HEK293 (cell line): ENCODE data around the gene GABRB2.

Experiments used
- CTCF ChIP-seq: fragments of 450-650 bp; formaldehyde crosslinking; IDR thresholded peaks from 2 replicates; pipeline ENCODE4 v1.5.1; 2016; ENCODE audit warnings: missing biosample characterization, missing genetic modification characterization
- HOXA7 ChIP-seq: sonication (generic); formaldehyde crosslinking; IDR thresholded peaks from 2 replicates; pipeline ENCODE4 v1.8.1; 2022; ENCODE audit warnings: missing genetic modification reagents, borderline replicate concordance
- MYNN ChIP-seq: fragments of 450-650 bp; formaldehyde crosslinking; IDR thresholded peaks from 2 replicates; pipeline ENCODE4 v1.5.1; 2016; ENCODE audit warnings: missing biosample characterization, missing genetic modification characterization, borderline replicate concordance
- PBX3 ChIP-seq: sonication (generic); formaldehyde crosslinking; IDR thresholded peaks from 2 replicates; pipeline ENCODE4 v1.8.1; 2022; ENCODE audit warnings: mild to moderate bottlenecking, moderate library complexity, missing genetic modification reagents
- ZBTB26 ChIP-seq: fragments of 450-650 bp; formaldehyde crosslinking; optimal IDR thresholded peaks from 2 replicates; pipeline ENCODE3; 2016; ENCODE audit warnings: missing biosample characterization, mild to moderate bottlenecking, missing genetic modification characterization
- ZNF16 ChIP-seq: fragments of 450-650 bp; formaldehyde crosslinking; IDR thresholded peaks from 2 replicates; pipeline ENCODE4 v1.5.1; 2016; ENCODE audit warnings: low read depth, missing biosample characterization, missing genetic modification characterization
- ZNF174 ChIP-seq: fragments of 450-650 bp; formaldehyde crosslinking; IDR thresholded peaks from 2 replicates; pipeline ENCODE4 v1.5.0; 2017; ENCODE audit warnings: missing biosample characterization, mild to moderate bottlenecking, missing genetic modification characterization
- ZNF23 ChIP-seq: fragments of 450-650 bp; formaldehyde crosslinking; IDR thresholded peaks from 2 replicates; pipeline ENCODE4 v1.5.1; 2016; ENCODE audit warnings: missing biosample characterization, missing genetic modification characterization, borderline replicate concordance
- ZNF24 ChIP-seq: fragments of 450-650 bp; formaldehyde crosslinking; IDR thresholded peaks from 2 replicates; pipeline ENCODE4 v1.5.1; 2016; ENCODE audit warnings: missing biosample characterization, missing genetic modification characterization
- ZNF274 ChIP-seq, 2 experiments: fragments of 200-500 bp in 1 of 2; fragments of 450-650 bp in 1 of 2; sonication (Bioruptor generic) in 1 of 2; formaldehyde crosslinking in 1 of 2; IDR thresholded peaks; 2 replicates each; pipeline versions ENCODE4 v1.5.1 to v1.6.1; 2014 to 2016; ENCODE audit warnings: borderline replicate concordance in 1 of 2, inconsistent platforms in 1 of 2, low read length in 1 of 2, missing biosample characterization in 1 of 2, missing genetic modification characterization in 1 of 2
- ZNF707 ChIP-seq: fragments of 450-650 bp; formaldehyde crosslinking; IDR thresholded peaks from 2 replicates; pipeline ENCODE4 v1.5.1; 2016; ENCODE audit warnings: missing biosample characterization, missing genetic modification characterization
- ZNF776 ChIP-seq: fragments of 450-650 bp; formaldehyde crosslinking; IDR thresholded peaks from 2 replicates; pipeline ENCODE4 v1.5.0; 2017; ENCODE audit warnings: missing biosample characterization, missing genetic modification characterization, borderline replicate concordance
- TF ChIP-seq, protein P1 (sequence below): fragments of 450-650 bp; formaldehyde crosslinking; IDR thresholded peaks from 2 replicates; pipeline ENCODE4 v1.5.1; 2017; ENCODE audit warnings: missing biosample characterization, missing genetic modification characterization

DNA sequence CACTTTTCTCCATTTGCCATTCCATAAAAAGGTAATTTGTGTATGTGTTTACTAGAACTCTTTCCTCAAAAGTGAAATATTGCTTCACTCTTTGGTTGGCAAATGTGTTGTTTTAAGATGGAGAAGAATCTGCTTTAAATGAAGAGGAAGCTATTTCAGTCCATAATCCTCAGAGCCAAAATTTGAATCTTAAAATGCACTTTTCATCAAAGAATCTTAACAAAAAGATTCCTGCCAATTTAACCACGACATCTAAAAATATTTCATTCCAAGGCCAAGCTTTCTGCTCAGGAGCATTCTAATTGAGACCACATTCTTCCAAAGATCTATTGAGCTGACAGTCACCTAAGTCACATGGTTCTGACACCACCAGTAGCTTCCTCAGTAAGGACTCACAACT lies 7.5 kb downstream of the GABRB2 start:
- TF ChIP-seq ZNF274 (IDR thresholded peaks at IDR 0.05; ENCODE audit: low read length) (no peak), ZNF274 (tag by site-specific recombination; IDR thresholded peaks at IDR 0.05; ENCODE audit: borderline replicate concordance) (no peak), ZBTB26 (no peak), PBX3 (no peak), CTCF (tag by site-specific recombination) (no peak), ZNF23 (tag by site-specific recombination) (no peak), HOXA7 (CRISPR knock-in tag) (no peak), ZNF24 (no peak), MYNN (no peak), ZNF776 (tag by site-specific recombination) (no peak), ZNF16 (no peak), ZNF707 (tag by site-specific recombination) (no peak), ZNF174 (tag by site-specific recombination) (no peak)
- TF ChIP-seq, protein P1, sequence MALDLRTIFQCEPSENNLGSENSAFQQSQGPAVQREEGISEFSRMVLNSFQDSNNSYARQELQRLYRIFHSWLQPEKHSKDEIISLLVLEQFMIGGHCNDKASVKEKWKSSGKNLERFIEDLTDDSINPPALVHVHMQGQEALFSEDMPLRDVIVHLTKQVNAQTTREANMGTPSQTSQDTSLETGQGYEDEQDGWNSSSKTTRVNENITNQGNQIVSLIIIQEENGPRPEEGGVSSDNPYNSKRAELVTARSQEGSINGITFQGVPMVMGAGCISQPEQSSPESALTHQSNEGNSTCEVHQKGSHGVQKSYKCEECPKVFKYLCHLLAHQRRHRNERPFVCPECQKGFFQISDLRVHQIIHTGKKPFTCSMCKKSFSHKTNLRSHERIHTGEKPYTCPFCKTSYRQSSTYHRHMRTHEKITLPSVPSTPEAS (tag by site-specific recombination) = no peak
